ENCODE data around the gene PCDHGB4.

PCDHGB4 gene

DNA sequence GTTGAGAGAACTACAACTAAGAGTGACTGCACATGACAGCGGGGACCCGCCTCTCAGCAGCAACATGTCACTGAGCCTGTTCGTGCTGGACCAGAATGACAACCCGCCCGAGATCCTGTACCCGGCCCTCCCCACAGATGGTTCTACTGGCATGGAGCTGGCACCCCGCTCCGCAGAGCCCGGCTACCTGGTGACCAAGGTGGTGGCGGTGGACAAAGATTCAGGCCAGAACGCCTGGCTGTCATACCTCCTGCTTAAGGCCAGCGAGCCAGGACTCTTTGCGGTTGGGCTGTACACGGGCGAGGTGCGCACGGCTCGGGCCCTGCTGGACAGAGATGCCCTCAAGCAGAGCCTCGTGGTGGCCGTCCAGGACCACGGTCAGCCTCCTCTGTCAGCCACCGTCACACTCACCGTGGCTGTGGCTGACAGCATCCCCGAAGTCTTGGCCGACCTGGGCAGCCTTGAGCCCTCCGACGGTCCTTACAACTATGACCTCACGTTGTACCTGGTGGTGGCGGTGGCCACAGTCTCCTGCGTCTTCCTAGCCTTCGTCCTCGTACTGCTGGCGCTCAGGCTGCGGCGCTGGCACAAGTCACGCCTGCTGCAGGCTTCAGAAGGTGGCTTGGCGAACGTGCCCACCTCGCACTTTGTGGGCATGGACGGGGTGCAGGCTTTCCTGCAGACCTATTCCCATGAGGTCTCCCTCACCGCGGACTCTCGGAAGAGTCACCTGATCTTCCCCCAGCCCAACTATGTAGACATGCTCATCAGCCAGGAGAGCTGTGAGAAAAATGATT is 2.8 kb upstream of the PCDHGB4 start:
- TF ChIP-seq, protein P1, sequence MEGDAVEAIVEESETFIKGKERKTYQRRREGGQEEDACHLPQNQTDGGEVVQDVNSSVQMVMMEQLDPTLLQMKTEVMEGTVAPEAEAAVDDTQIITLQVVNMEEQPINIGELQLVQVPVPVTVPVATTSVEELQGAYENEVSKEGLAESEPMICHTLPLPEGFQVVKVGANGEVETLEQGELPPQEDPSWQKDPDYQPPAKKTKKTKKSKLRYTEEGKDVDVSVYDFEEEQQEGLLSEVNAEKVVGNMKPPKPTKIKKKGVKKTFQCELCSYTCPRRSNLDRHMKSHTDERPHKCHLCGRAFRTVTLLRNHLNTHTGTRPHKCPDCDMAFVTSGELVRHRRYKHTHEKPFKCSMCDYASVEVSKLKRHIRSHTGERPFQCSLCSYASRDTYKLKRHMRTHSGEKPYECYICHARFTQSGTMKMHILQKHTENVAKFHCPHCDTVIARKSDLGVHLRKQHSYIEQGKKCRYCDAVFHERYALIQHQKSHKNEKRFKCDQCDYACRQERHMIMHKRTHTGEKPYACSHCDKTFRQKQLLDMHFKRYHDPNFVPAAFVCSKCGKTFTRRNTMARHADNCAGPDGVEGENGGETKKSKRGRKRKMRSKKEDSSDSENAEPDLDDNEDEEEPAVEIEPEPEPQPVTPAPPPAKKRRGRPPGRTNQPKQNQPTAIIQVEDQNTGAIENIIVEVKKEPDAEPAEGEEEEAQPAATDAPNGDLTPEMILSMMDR (IDR thresholded peaks at IDR 0.05; ENCODE audit: borderline replicate concordance, extremely low read depth, low read length, poor library complexity, severe bottlenecking), result no peak
- TF ChIP-seq EZH2 (IDR thresholded peaks at IDR 0.05; ENCODE audit: borderline replicate concordance, low read depth, low read length, severe bottlenecking), result no peak
- Histone ChIP-seq H3K4me2 (ENCODE audit: insufficient read depth, low read length) (no peak overlapping the region), H3K36me3 (ENCODE audit: insufficient read depth, low read length) (no peaks in the 10 kb centered on the region), H3K4me1 (ENCODE audit: insufficient read depth, low read length) (no peaks in the 10 kb centered on the region), H3K27me3 (ENCODE audit: insufficient read depth, low read length, poor library complexity) (no peaks in the 10 kb centered on the region), H3K79me2 (ENCODE audit: insufficient read depth, low read length) (no peaks in the 10 kb centered on the region), H2AFZ (ENCODE audit: low read depth, low read length) (no peak overlapping the region), H4K20me1 (ENCODE audit: insufficient read depth, low read length) (no peaks in the 10 kb centered on the region), H3K4me3 (ENCODE audit: low read depth in 1 of 2, low read length in 2 of 2) (no peak overlapping the region), H3K9ac (ENCODE audit: low read depth, low read length) (no peak overlapping the region), H3K27ac (ENCODE audit: low read length) (no peak overlapping the region), H3K9me3 (ENCODE audit: insufficient read depth, low read length, severe bottlenecking) (no peaks in the 10 kb centered on the region)
- ATAC-seq (ENCODE audit: insufficient read depth, low read depth) (no peak), DNase-seq (no peak)

DNA sequence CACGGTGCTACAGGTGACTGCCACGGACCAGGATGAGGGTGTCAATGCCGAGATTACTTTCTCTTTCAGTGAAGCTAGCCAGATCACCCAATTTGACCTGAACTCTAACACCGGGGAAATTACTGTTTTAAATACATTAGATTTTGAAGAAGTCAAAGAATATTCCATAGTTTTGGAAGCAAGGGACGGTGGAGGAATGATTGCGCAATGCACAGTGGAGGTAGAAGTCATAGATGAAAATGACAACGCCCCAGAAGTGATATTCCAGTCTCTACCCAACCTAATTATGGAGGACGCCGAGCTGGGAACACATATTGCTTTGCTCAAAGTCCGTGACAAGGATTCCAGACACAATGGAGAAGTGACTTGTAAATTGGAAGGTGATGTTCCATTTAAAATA is 1.2 kb downstream of the PCDHGB4 start:
- Histone ChIP-seq H3K4me2 (ENCODE audit: insufficient read depth, low read length) (no peak overlapping the region), H3K36me3 (ENCODE audit: insufficient read depth, low read length) (no peaks in the 10 kb centered on the region), H3K27me3 (ENCODE audit: insufficient read depth, low read length, poor library complexity) (no peaks in the 10 kb centered on the region), H2AFZ (ENCODE audit: low read depth, low read length) (no peak overlapping the region), H3K79me2 (ENCODE audit: insufficient read depth, low read length) (no peaks in the 10 kb centered on the region), H3K9ac (ENCODE audit: low read depth, low read length) (no peak overlapping the region), H3K4me3 (ENCODE audit: low read depth in 1 of 2, low read length in 2 of 2) (no peak overlapping the region), H3K27ac (ENCODE audit: low read length) (no peak overlapping the region), H4K20me1 (ENCODE audit: insufficient read depth, low read length) (no peaks in the 10 kb centered on the region), H3K9me3 (ENCODE audit: insufficient read depth, low read length, severe bottlenecking) (no peaks in the 10 kb centered on the region), H3K4me1 (ENCODE audit: insufficient read depth, low read length) (no peaks in the 10 kb centered on the region)
- DNase-seq (no peak), ATAC-seq (ENCODE audit: insufficient read depth, low read depth) (no peak)
- TF ChIP-seq, protein P1 (IDR thresholded peaks at IDR 0.05; ENCODE audit: borderline replicate concordance, extremely low read depth, low read length, poor library complexity, severe bottlenecking), result no peak
- no peak for TF ChIP-seq EZH2 (IDR thresholded peaks at IDR 0.05; ENCODE audit: borderline replicate concordance, low read depth, low read length, severe bottlenecking)

GRCh38 chr5:141389153-141390042 is 1.9 kb downstream of the PCDHGB4 start:
- Histone ChIP-seq H3K9me3 (ENCODE audit: insufficient read depth, low read length, severe bottlenecking) (no peaks in the 10 kb centered on the region), H3K27ac (ENCODE audit: low read length) (no peak overlapping the region), H3K4me1 (ENCODE audit: insufficient read depth, low read length) (no peaks in the 10 kb centered on the region), H4K20me1 (ENCODE audit: insufficient read depth, low read length) (no peaks in the 10 kb centered on the region), H3K4me3 (ENCODE audit: low read depth in 1 of 2, low read length in 2 of 2) (no peak overlapping the region), H2AFZ (ENCODE audit: low read depth, low read length) (no peak overlapping the region), H3K27me3 (ENCODE audit: insufficient read depth, low read length, poor library complexity) (no peaks in the 10 kb centered on the region), H3K36me3 (ENCODE audit: insufficient read depth, low read length) (no peaks in the 10 kb centered on the region), H3K4me2 (ENCODE audit: insufficient read depth, low read length) (no peak overlapping the region), H3K9ac (ENCODE audit: low read depth, low read length) (no peak overlapping the region), H3K79me2 (ENCODE audit: insufficient read depth, low read length) (no peaks in the 10 kb centered on the region)
- ATAC-seq (ENCODE audit: insufficient read depth, low read depth) (no peak), DNase-seq (no peak)
- TF ChIP-seq, protein P1 (IDR thresholded peaks at IDR 0.05; ENCODE audit: borderline replicate concordance, extremely low read depth, low read length, poor library complexity, severe bottlenecking), result no peak
- no peak for TF ChIP-seq EZH2 (IDR thresholded peaks at IDR 0.05; ENCODE audit: borderline replicate concordance, low read depth, low read length, severe bottlenecking)

Measured in DND-41 (cell line).